Measurements from ENCODE around the gene THAP7.

GRCh38 chr22:21045585-21046294 lies 43.8 kb upstream of the THAP7 start, which contains the start of gene LRRC74B:
- TF ChIP-seq, protein P1, sequence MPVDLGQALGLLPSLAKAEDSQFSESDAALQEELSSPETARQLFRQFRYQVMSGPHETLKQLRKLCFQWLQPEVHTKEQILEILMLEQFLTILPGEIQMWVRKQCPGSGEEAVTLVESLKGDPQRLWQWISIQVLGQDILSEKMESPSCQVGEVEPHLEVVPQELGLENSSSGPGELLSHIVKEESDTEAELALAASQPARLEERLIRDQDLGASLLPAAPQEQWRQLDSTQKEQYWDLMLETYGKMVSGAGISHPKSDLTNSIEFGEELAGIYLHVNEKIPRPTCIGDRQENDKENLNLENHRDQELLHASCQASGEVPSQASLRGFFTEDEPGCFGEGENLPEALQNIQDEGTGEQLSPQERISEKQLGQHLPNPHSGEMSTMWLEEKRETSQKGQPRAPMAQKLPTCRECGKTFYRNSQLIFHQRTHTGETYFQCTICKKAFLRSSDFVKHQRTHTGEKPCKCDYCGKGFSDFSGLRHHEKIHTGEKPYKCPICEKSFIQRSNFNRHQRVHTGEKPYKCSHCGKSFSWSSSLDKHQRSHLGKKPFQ (CRISPR knock-in tag; IDR thresholded peaks at IDR 0.05; ENCODE audit: insufficient replicate concordance) = no peak
- TF ChIP-seq EZH2 (conservative IDR thresholded peaks at IDR 0.05; ENCODE audit: low read depth, low read length) (no peak), ZNF282 (IDR thresholded peaks at IDR 0.05; ENCODE audit: partially characterized antibody) (no peak), TP53 (CRISPR knock-in tag; conservative IDR thresholded peaks at IDR 0.05) (no peak), ZNF382 (CRISPR knock-in tag; IDR thresholded peaks at IDR 0.05; ENCODE audit: borderline replicate concordance) (no peak), ZNF234 (CRISPR knock-in tag; conservative IDR thresholded peaks at IDR 0.05) (no peak), NR2C2 (CRISPR knock-in tag; IDR thresholded peaks at IDR 0.05; ENCODE audit: borderline replicate concordance) (no peak), ZNF224 (CRISPR knock-in tag; IDR thresholded peaks at IDR 0.05) (no peak), ZNF30 (CRISPR knock-in tag; IDR thresholded peaks at IDR 0.05) (no peak), HNRNPH1 (optimal IDR thresholded peaks at IDR 0.05; ENCODE audit: low read depth, low read length) (no peak), AGO2 (optimal IDR thresholded peaks at IDR 0.05; ENCODE audit: low read depth, low read length) (no peak), NFYB (CRISPR knock-in tag; IDR thresholded peaks at IDR 0.05) (peak; percentile 94)
- TF ChIP-seq, protein P2, sequence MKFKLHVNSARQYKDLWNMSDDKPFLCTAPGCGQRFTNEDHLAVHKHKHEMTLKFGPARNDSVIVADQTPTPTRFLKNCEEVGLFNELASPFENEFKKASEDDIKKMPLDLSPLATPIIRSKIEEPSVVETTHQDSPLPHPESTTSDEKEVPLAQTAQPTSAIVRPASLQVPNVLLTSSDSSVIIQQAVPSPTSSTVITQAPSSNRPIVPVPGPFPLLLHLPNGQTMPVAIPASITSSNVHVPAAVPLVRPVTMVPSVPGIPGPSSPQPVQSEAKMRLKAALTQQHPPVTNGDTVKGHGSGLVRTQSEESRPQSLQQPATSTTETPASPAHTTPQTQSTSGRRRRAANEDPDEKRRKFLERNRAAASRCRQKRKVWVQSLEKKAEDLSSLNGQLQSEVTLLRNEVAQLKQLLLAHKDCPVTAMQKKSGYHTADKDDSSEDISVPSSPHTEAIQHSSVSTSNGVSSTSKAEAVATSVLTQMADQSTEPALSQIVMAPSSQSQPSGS (CRISPR knock-in tag; IDR thresholded peaks at IDR 0.05) = no peak
- TF ChIP-seq, protein P3, sequence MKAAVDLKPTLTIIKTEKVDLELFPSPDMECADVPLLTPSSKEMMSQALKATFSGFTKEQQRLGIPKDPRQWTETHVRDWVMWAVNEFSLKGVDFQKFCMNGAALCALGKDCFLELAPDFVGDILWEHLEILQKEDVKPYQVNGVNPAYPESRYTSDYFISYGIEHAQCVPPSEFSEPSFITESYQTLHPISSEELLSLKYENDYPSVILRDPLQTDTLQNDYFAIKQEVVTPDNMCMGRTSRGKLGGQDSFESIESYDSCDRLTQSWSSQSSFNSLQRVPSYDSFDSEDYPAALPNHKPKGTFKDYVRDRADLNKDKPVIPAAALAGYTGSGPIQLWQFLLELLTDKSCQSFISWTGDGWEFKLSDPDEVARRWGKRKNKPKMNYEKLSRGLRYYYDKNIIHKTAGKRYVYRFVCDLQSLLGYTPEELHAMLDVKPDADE (CRISPR knock-in tag; IDR thresholded peaks at IDR 0.05) = no peak
